CD8-positive, alpha-beta memory T cell (primary cell): ENCODE measurements around the gene AEBP1. TPM values are rescaled to one million over a fixed set of nuclear protein-coding genes. Genes with fewer than 3 reads are reported as not detected.

ENCODE experiments used
- CTCF ChIA-PET: fragments of 350-600 bp; sonication (Branson Sonifier 250); formaldehyde crosslinking; loops from one replicate; lab custom pipeline; 2021; ENCODE audit warnings: antibody characterized with exemption; lab: Charles Lee
- POLR2A ChIA-PET: fragments of 350-600 bp; sonication (Branson Sonifier 250); formaldehyde crosslinking; loops from one replicate; lab custom pipeline; 2021; ENCODE audit warnings: antibody characterized with exemption; lab: Charles Lee
- DNase-seq, 5 donors: peaks; one replicate each; pipeline versions ENCODE4 v3.0.0 to v3.0.0-alpha.2; 2020 to 2022; ENCODE audit warnings: mixed read lengths in 1 of 5
- H3K27ac ChIP-seq: one replicate; pipeline ENCODE4 v1.7.0; 2013; ENCODE audit warnings: low read depth, mild to moderate bottlenecking, low read length, moderate library complexity
- H3K27me3 ChIP-seq: 2 replicates; pipeline ENCODE4 v1.7.0; 2013; ENCODE audit warnings: low read length, mild to moderate bottlenecking; ENCODE audit not compliant: insufficient read depth, poor library complexity, severe bottlenecking
- H3K36me3 ChIP-seq: 2 replicates; pipeline ENCODE4 v1.7.0; 2013; ENCODE audit warnings: mild to moderate bottlenecking, low read length, moderate library complexity; ENCODE audit not compliant: insufficient read depth
- H3K4me1 ChIP-seq: 2 replicates; pipeline ENCODE4 v1.7.0; 2013; ENCODE audit warnings: mild to moderate bottlenecking, low read length, moderate library complexity; ENCODE audit not compliant: insufficient read depth
- H3K4me3 ChIP-seq: 2 replicates; pipeline ENCODE4 v1.7.0; 2013; ENCODE audit warnings: mild to moderate bottlenecking, low read length
- H3K9me3 ChIP-seq: 2 replicates; pipeline ENCODE4 v1.7.0; 2013; ENCODE audit warnings: mild to moderate bottlenecking, low read length
- H3K27ac Mint-ChIP-seq, 8 donors: one replicate each; pipeline ENCODE4 v1.8.0; 2020 to 2021; ENCODE audit warnings: mixed read lengths in 8 of 8, mild to moderate bottlenecking in 6 of 8, inconsistent platforms in 3 of 8, moderate library complexity in 3 of 8
- H3K27me3 Mint-ChIP-seq, 2 donors: one replicate each; pipeline ENCODE4 v1.8.0; 2020 to 2021; ENCODE audit warnings: mixed read lengths in 2 of 2, mild to moderate bottlenecking in 1 of 2, moderate library complexity in 1 of 2
- H3K36me3 Mint-ChIP-seq, 3 donors: one replicate each; pipeline ENCODE4 v1.8.0; 2020 to 2021; ENCODE audit warnings: mixed read lengths in 3 of 3, inconsistent platforms in 1 of 3, mild to moderate bottlenecking in 1 of 3
- H3K4me1 Mint-ChIP-seq, 3 donors: one replicate each; pipeline ENCODE4 v1.8.0; 2020 to 2021; ENCODE audit warnings: mixed read lengths in 3 of 3, inconsistent platforms in 1 of 3, mild to moderate bottlenecking in 1 of 3
- H3K4me3 Mint-ChIP-seq, 7 donors: one replicate each; pipeline ENCODE4 v1.8.0; 2020 to 2021; ENCODE audit warnings: mixed read lengths in 7 of 7, mild to moderate bottlenecking in 6 of 7, moderate library complexity in 4 of 7, inconsistent platforms in 2 of 7
- H3K9me3 Mint-ChIP-seq, 5 donors: one replicate each; pipeline ENCODE4 v1.8.0; 2020 to 2022; ENCODE audit warnings: mixed read lengths in 5 of 5, mild to moderate bottlenecking in 3 of 5, moderate library complexity in 2 of 5, inconsistent platforms in 1 of 5
- polyA plus RNA-seq: library from polyadenylated mRNA; unstranded; fragments of 300-500 nt; fragmentation: Illumina TruSeq; gene quantifications from one replicate; pipeline ENCODE4 v1.2.3, GENCODE V29; 2021
- total RNA-seq, 2 experiments: library from RNA; stranded (reverse); gene quantifications; one replicate each; pipeline ENCODE4 v1.2.3, GENCODE V29; 2021

The AEBP1 gene
- total and polyA plus RNA-seq, 3 experiments from 2014 or later, result 1.6 to 8.9 (median 8.4) TPM

- POLR2A ChIA-PET, result no interaction called here
- no peaks in the 10 kb centered on the region for H3K9me3 Mint-ChIP-seq
- H3K36me3 Mint-ChIP-seq, result peaks cover 0 to 72% (median 6%) of the 10 kb centered on the region in 3 donors
- H3K36me3 ChIP-seq, result peaks cover 4% of the 10 kb centered on the region
- peaks cover 8 to 28% (median 12%) of the 10 kb centered on the region in 3 donors for H3K4me1 Mint-ChIP-seq
- H3K27ac ChIP-seq, result no peak overlapping the region
- DNase-seq, result no peak
- CTCF ChIA-PET, result interaction anchor here (1.1 kb wide), 1 partner anchor 13 kb away, joined by 3 read pairs; no protein-coding TSS in a partner anchor
- no peaks in the 10 kb centered on the region for H3K4me1 ChIP-seq
- H3K4me3 ChIP-seq, result no peak overlapping the region
- H3K27me3 Mint-ChIP-seq, result no peaks in the 10 kb centered on the region
- no peaks in the 10 kb centered on the region for H3K27me3 ChIP-seq
- no peak overlapping the region for H3K27ac Mint-ChIP-seq
- H3K4me3 Mint-ChIP-seq, result no peak overlapping the region
- H3K9me3 ChIP-seq, result no peaks in the 10 kb centered on the region
Observed at GRCh38 chr7:44116087-44116788, 12.1 kb downstream of the AEBP1 start.

- Mint-ChIP-seq H3K4me3 (no peak overlapping the region), H3K9me3 (no peaks in the 10 kb centered on the region), H3K36me3 (peaks cover 0 to 72% (median 6%) of the 10 kb centered on the region in 3 donors), H3K4me1 (peaks cover 8 to 35% (median 12%) of the 10 kb centered on the region in 3 donors), H3K27me3 (no peaks in the 10 kb centered on the region), H3K27ac (peak overlapping the region in 1 of 8 donors; percentile 66)
- H3K27me3 ChIP-seq, result no peaks in the 10 kb centered on the region
- H3K4me3 ChIP-seq, result no peak overlapping the region
- H3K27ac ChIP-seq, result no peak overlapping the region
- H3K4me1 ChIP-seq, result peaks cover under 1% of the 10 kb centered on the region
- H3K9me3 ChIP-seq, result no peaks in the 10 kb centered on the region
- peaks cover 4% of the 10 kb centered on the region for H3K36me3 ChIP-seq
- ChIA-PET CTCF (interaction anchor here (1.1 kb wide), 1 partner anchor 12 kb away, joined by 3 read pairs; no protein-coding TSS in a partner anchor), POLR2A (no interaction called here)
- DNase-seq, result no peak
Observed at GRCh38 chr7:44116789-44117666, 12.9 kb downstream of the AEBP1 start.

GRCh38 chr7:44117801-44118429 lies 13.8 kb downstream of the AEBP1 start:
- Mint-ChIP-seq H3K4me3 (no peak overlapping the region), H3K4me1 (peaks cover 16 to 43% (median 21%) of the 10 kb centered on the region in 3 donors), H3K9me3 (no peaks in the 10 kb centered on the region), H3K27me3 (no peaks in the 10 kb centered on the region), H3K27ac (peak overlapping the region in 1 of 8 donors; percentile 66), H3K36me3 (peaks cover 0 to 75% (median 6%) of the 10 kb centered on the region in 3 donors)
- ChIA-PET CTCF (no interaction called here), POLR2A (no interaction called here)
- Histone ChIP-seq H3K4me3 (no peak overlapping the region), H3K9me3 (no peaks in the 10 kb centered on the region), H3K36me3 (peaks cover 4% of the 10 kb centered on the region), H3K27ac (no peak overlapping the region), H3K27me3 (no peaks in the 10 kb centered on the region), H3K4me1 (peaks cover 9% of the 10 kb centered on the region)
- DNase-seq, result no peak

GRCh38 chr7:44119829-44120380 lies 15.8 kb downstream of the AEBP1 start:
- Mint-ChIP-seq H3K9me3 (no peaks in the 10 kb centered on the region), H3K36me3 (peaks cover 0 to 69% (median 4%) of the 10 kb centered on the region in 3 donors), H3K27me3 (no peaks in the 10 kb centered on the region), H3K27ac (peak overlapping the region in 2 of 8 donors; percentile 52 to 73), H3K4me1 (peaks cover 20 to 56% (median 28%) of the 10 kb centered on the region in 3 donors), H3K4me3 (peak overlapping the region in 1 of 7 donors; percentile 8)
- CTCF ChIA-PET, result no interaction called here
- H3K27me3 ChIP-seq, result no peaks in the 10 kb centered on the region
- no peaks in the 10 kb centered on the region for H3K9me3 ChIP-seq
- POLR2A ChIA-PET, result no interaction called here
- peaks cover 15% of the 10 kb centered on the region for H3K4me1 ChIP-seq
- no peak overlapping the region for H3K4me3 ChIP-seq
- DNase-seq, result no peak
- no peak overlapping the region for H3K27ac ChIP-seq
- no peaks in the 10 kb centered on the region for H3K36me3 ChIP-seq

GRCh38 chr7:44120395-44120794 lies 16.2 kb downstream of the AEBP1 start:
- Histone ChIP-seq H3K36me3 (no peaks in the 10 kb centered on the region), H3K27me3 (no peaks in the 10 kb centered on the region), H3K9me3 (no peaks in the 10 kb centered on the region), H3K4me1 (peaks cover 15% of the 10 kb centered on the region), H3K27ac (no peak overlapping the region), H3K4me3 (no peak overlapping the region)
- POLR2A ChIA-PET, result no interaction called here
- no peak overlapping the region for H3K4me3 Mint-ChIP-seq
- no peaks in the 10 kb centered on the region for H3K27me3 Mint-ChIP-seq
- peaks cover 0 to 64% (median 4%) of the 10 kb centered on the region in 3 donors for H3K36me3 Mint-ChIP-seq
- DNase-seq, result no peak
- no peaks in the 10 kb centered on the region for H3K9me3 Mint-ChIP-seq
- CTCF ChIA-PET, result no interaction called here
- H3K27ac Mint-ChIP-seq, result peak overlapping the region in 3 of 8 donors; percentile 39 to 73 (median 60)
- peaks cover 20 to 56% (median 28%) of the 10 kb centered on the region in 3 donors for H3K4me1 Mint-ChIP-seq

- peak overlapping the region; percentile 6 for H3K4me3 ChIP-seq
- H3K36me3 ChIP-seq, result no peaks in the 10 kb centered on the region
Observed at GRCh38 chr7:44121761-44122420, 17.7 kb downstream of the AEBP1 start.

GRCh38 chr7:44122529-44122928 lies 18.4 kb downstream of the AEBP1 start:
- ChIA-PET POLR2A (interaction anchor here (1.1 to 2.0 kb wide), 2 partner anchors 41 to 79 kb away, joined by 3 to 6 read pairs; no protein-coding TSS in a partner anchor), CTCF (interaction anchor here (0.8 to 1.0 kb wide), 3 partner anchors 29 to 41 kb away, joined by 3 read pairs; no protein-coding TSS in a partner anchor)
- Histone ChIP-seq H3K4me1 (peaks cover 15% of the 10 kb centered on the region), H3K4me3 (peak overlapping the region; percentile 93), H3K27me3 (no peaks in the 10 kb centered on the region), H3K27ac (peak overlapping the region; percentile 83), H3K36me3 (no peaks in the 10 kb centered on the region), H3K9me3 (no peaks in the 10 kb centered on the region)
- Mint-ChIP-seq H3K4me3 (peak overlapping the region; percentile 87 to 96 (median 92)), H3K9me3 (no peaks in the 10 kb centered on the region), H3K27me3 (no peaks in the 10 kb centered on the region), H3K4me1 (peaks cover 20 to 56% (median 28%) of the 10 kb centered on the region in 3 donors), H3K36me3 (peaks cover 0 to 43% (median 2%) of the 10 kb centered on the region in 3 donors), H3K27ac (peak overlapping the region in 7 of 8 donors; percentile 73 to 99 (median 86))
- DNase-seq, result no peak

More at GRCh38 chr7:44121761-44122420, 17.7 kb downstream of the AEBP1 start:
- Mint-ChIP-seq H3K4me1 (peaks cover 20 to 56% (median 28%) of the 10 kb centered on the region in 3 donors), H3K4me3 (peak overlapping the region in 4 of 7 donors; percentile 1 to 96 (median 94)), H3K27me3 (no peaks in the 10 kb centered on the region), H3K27ac (peak overlapping the region in 3 of 8 donors; percentile 7 to 88 (median 86)), H3K36me3 (peaks cover 0 to 50% (median 2%) of the 10 kb centered on the region in 3 donors), H3K9me3 (no peaks in the 10 kb centered on the region)
- CTCF ChIA-PET, result interaction anchor here (1.0 kb wide), 1 partner anchor 40 kb away, joined by 3 read pairs; no protein-coding TSS in a partner anchor
- H3K27ac ChIP-seq, result no peak overlapping the region
- H3K27me3 ChIP-seq, result no peaks in the 10 kb centered on the region
- H3K9me3 ChIP-seq, result no peaks in the 10 kb centered on the region
- H3K4me1 ChIP-seq, result peaks cover 15% of the 10 kb centered on the region
- POLR2A ChIA-PET, result interaction anchor here (2.0 kb wide), 1 partner anchor 41 kb away, joined by 6 read pairs; no protein-coding TSS in a partner anchor
- no peak for DNase-seq
